Keratinocyte (primary cell): Measurements from ENCODE around the gene SPON1. TPM values are rescaled to one million over a fixed set of nuclear protein-coding genes. Genes with fewer than 3 reads are reported as not detected.

Source experiments
- DNase-seq: peaks from one replicate; pipeline ENCODE4 v3.0.0-alpha.2; 2011; ENCODE audit warnings: low read depth, missing footprints, low spot score
- FAIRE-seq: peaks from 2 replicates; lab custom pipeline; 2011; peaks lifted over from hg19 to GRCh38; lab: Jason Lieb, UNC
- H2AFZ ChIP-seq: 2 replicates; pipeline ENCODE4 v1.6.0; 2012; ENCODE audit warnings: low read length, control low read depth, inconsistent platforms; ENCODE audit not compliant: control insufficient read depth
- H3K27ac ChIP-seq: 2 replicates; pipeline ENCODE4 v1.5.1; 2011; ENCODE audit warnings: low read length; ENCODE audit not compliant: control insufficient read depth, insufficient read depth
- H3K27me3 ChIP-seq: 3 replicates; pipeline ENCODE4 v1.6.0; 2011; ENCODE audit warnings: low read length; ENCODE audit not compliant: control insufficient read depth, insufficient read depth; ENCODE audit errors: extremely low read depth
- H3K36me3 ChIP-seq, 2 experiments: 2 replicates in 1 of 2; 3 replicates in 1 of 2; pipeline ENCODE4 v1.5.1; 2011; ENCODE audit warnings: low read length in 2 of 2, mild to moderate bottlenecking in 1 of 2; ENCODE audit not compliant: control insufficient read depth in 2 of 2, insufficient read depth in 2 of 2; ENCODE audit errors: extremely low read depth in 1 of 2
- H3K4me1 ChIP-seq: 3 replicates; pipeline ENCODE4 v1.5.1; 2011; ENCODE audit warnings: low read length; ENCODE audit not compliant: control insufficient read depth, insufficient read depth; ENCODE audit errors: extremely low read depth
- H3K4me2 ChIP-seq: 3 replicates; pipeline ENCODE4 v1.6.0; 2011; ENCODE audit warnings: low read depth, low read length; ENCODE audit not compliant: control insufficient read depth, insufficient read depth; ENCODE audit errors: extremely low read depth
- H3K4me3 ChIP-seq, 3 experiments: fragments of 200-600 bp in 1 of 3; sonication (generic) in 1 of 3; 2 replicates in 2 of 3; 3 replicates in 1 of 3; pipeline ENCODE4 v1.5.1; 2011 to 2016; ENCODE audit warnings: low read length in 3 of 3, mild to moderate bottlenecking in 3 of 3, control low read depth in 2 of 3, inconsistent platforms in 1 of 3, low read depth in 1 of 3, mixed read lengths in 1 of 3, mixed run types in 1 of 3, moderate library complexity in 1 of 3; ENCODE audit not compliant: control insufficient read depth in 2 of 3, insufficient read depth in 2 of 3; ENCODE audit errors: extremely low read depth in 1 of 3
- H3K79me2 ChIP-seq: 2 replicates; pipeline ENCODE4 v1.6.0; 2012; ENCODE audit warnings: low read length; ENCODE audit not compliant: control insufficient read depth, insufficient read depth
- H3K9ac ChIP-seq: 3 replicates; pipeline ENCODE4 v1.6.0; 2011; ENCODE audit warnings: low read length; ENCODE audit not compliant: control insufficient read depth, insufficient read depth; ENCODE audit errors: extremely low read depth
- H3K9me1 ChIP-seq: 3 replicates; pipeline ENCODE4 v1.6.0; 2011; ENCODE audit warnings: low read length; ENCODE audit not compliant: control insufficient read depth, insufficient read depth; ENCODE audit errors: extremely low read depth
- H3K9me3 ChIP-seq: 2 replicates; pipeline ENCODE4 v1.5.1; 2012; ENCODE audit warnings: low read depth, low read length; ENCODE audit not compliant: control insufficient read depth
- H4K20me1 ChIP-seq: 3 replicates; pipeline ENCODE4 v1.6.0; 2011; ENCODE audit warnings: low read length; ENCODE audit not compliant: control insufficient read depth, insufficient read depth; ENCODE audit errors: extremely low read depth
- EZH2 ChIP-seq: IDR thresholded peaks from one replicate; pipeline ENCODE4 v1.6.1; 2012; ENCODE audit warnings: inconsistent platforms, mild to moderate bottlenecking, low read length, moderate library complexity
- dilution Hi-C: fragments of 300-500 bp; cut with MboI; formaldehyde crosslinking; loops from one replicate; pipeline ENCODE4 v1.7.0; 2020; ENCODE audit warnings: low sequenced_read_pairs; ENCODE audit not compliant: extremely low pct_ligation_motif_present
- polyA plus RNA-seq, 5 experiments: library from polyadenylated mRNA; depleted of rRNA in 3 of 5; stranded (reverse) in 3 of 5; stranded (forward) in 1 of 5; unstranded in 1 of 5; fragments of >200 nt; gene quantifications; 1 replicate in 1 of 5; 2 replicates in 3 of 5; 3 replicates in 1 of 5; pipeline versions ENCODE4 v1.2.1 to v1.2.3, GENCODE V29; 2011 to 2012; ENCODE audit warnings: missing spikeins in 2 of 5, low read depth in 1 of 5, low replicate concordance in 1 of 5
- TF ChIP-seq, protein P1 (sequence below), 3 experiments: IDR thresholded peaks in 1 of 3; conservative IDR thresholded peaks in 1 of 3; optimal IDR thresholded peaks in 1 of 3; 2 replicates in 2 of 3; 3 replicates in 1 of 3; pipeline versions ENCODE3 to v1.5.1; 2011; ENCODE audit warnings: low read length in 3 of 3, mild to moderate bottlenecking in 3 of 3, moderate library complexity in 2 of 3, control low read depth in 1 of 3, inconsistent platforms in 1 of 3; ENCODE audit not compliant: insufficient read depth in 2 of 3; ENCODE audit errors: extremely low read depth in 1 of 3

The SPON1 gene
- polyA plus RNA-seq, 1 donor (not counting 4 experiments of a cell fraction or from before 2014, with no cell fraction given): not detected

DNA sequence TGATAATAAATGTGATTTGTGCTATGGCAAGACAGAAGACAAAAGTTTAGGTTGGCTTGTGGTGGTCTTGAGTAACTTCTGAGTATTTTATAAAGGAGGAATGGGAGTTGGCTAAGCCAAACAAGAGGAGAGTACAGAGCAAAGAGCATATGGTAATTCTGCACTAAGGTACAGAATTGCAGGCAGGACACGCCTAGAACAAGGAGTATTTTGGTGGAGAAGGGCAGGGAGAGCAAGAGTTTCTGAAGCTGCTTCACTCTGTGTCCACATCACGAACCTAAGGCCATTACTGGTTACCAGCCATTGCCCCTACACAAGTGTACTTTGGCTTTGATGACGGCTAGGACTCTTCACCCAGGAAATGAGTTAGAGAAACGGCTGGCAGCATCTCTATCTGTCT is 170.9 kb downstream of the SPON1 start:
- Histone ChIP-seq H3K36me3 (no peaks in the 10 kb centered on the region), H3K4me1 (no peaks in the 10 kb centered on the region), H2AFZ (no peak overlapping the region), H3K27me3 (no peaks in the 10 kb centered on the region), H3K4me3 (no peak overlapping the region), H3K9me1 (no peaks in the 10 kb centered on the region), H3K9ac (no peak overlapping the region), H3K79me2 (no peaks in the 10 kb centered on the region), H4K20me1 (no peaks in the 10 kb centered on the region), H3K9me3 (no peaks in the 10 kb centered on the region), H3K27ac (no peak overlapping the region), H3K4me2 (no peak overlapping the region)
- FAIRE-seq: no peak
- no peak for DNase-seq
- TF ChIP-seq, protein P1, sequence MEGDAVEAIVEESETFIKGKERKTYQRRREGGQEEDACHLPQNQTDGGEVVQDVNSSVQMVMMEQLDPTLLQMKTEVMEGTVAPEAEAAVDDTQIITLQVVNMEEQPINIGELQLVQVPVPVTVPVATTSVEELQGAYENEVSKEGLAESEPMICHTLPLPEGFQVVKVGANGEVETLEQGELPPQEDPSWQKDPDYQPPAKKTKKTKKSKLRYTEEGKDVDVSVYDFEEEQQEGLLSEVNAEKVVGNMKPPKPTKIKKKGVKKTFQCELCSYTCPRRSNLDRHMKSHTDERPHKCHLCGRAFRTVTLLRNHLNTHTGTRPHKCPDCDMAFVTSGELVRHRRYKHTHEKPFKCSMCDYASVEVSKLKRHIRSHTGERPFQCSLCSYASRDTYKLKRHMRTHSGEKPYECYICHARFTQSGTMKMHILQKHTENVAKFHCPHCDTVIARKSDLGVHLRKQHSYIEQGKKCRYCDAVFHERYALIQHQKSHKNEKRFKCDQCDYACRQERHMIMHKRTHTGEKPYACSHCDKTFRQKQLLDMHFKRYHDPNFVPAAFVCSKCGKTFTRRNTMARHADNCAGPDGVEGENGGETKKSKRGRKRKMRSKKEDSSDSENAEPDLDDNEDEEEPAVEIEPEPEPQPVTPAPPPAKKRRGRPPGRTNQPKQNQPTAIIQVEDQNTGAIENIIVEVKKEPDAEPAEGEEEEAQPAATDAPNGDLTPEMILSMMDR (optimal IDR thresholded peaks at IDR 0.05 in 1 of 3, IDR thresholded peaks at IDR 0.05 in 1 of 3, conservative IDR thresholded peaks at IDR 0.05 in 1 of 3; ENCODE audit: extremely low read depth in 1 of 3, insufficient read depth in 2 of 3, low read length in 3 of 3): no peak
- dilution Hi-C loops: no loop called here

DNA sequence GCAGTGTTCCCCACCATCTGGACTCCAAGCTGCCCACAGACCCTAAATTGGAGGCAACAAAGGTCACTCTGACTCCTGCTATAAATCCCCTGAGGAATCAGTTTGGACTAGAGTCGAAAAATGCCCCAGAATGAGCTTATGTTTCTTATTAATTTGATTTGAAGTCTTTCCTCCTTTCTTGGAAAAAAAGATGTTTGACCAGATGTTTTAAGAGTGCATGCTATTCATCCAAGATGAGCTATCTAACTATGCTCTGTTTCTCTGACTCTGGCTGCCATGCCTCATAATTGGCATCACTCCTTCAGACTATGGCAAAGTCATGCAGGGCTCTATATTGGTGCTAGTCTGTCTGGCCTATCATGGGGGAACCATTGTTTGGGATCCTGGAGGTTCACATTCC is 174.0 kb downstream of the SPON1 start:
- no peak overlapping the region for H3K9ac ChIP-seq
- no peak overlapping the region for H3K4me2 ChIP-seq
- no peaks in the 10 kb centered on the region for H4K20me1 ChIP-seq
- H3K79me2 ChIP-seq: no peaks in the 10 kb centered on the region
- FAIRE-seq (no peak), DNase-seq (no peak)
- no peak overlapping the region for H2AFZ ChIP-seq
- H3K36me3 ChIP-seq: no peaks in the 10 kb centered on the region
- no peaks in the 10 kb centered on the region for H3K9me3 ChIP-seq
- TF ChIP-seq EZH2: no peak
- TF ChIP-seq, protein P1 (optimal IDR thresholded peaks at IDR 0.05 in 1 of 3, IDR thresholded peaks at IDR 0.05 in 1 of 3, conservative IDR thresholded peaks at IDR 0.05 in 1 of 3; ENCODE audit: extremely low read depth in 1 of 3, insufficient read depth in 2 of 3, low read length in 3 of 3): no peak
- H3K4me3 ChIP-seq: no peak overlapping the region
- no peaks in the 10 kb centered on the region for H3K9me1 ChIP-seq
- H3K4me1 ChIP-seq: no peaks in the 10 kb centered on the region
- H3K27me3 ChIP-seq: no peaks in the 10 kb centered on the region
- no peak overlapping the region for H3K27ac ChIP-seq
- dilution Hi-C loops: no loop called here
